ENCODE data around the gene ERCC8.

The ERCC8 gene

DNA sequence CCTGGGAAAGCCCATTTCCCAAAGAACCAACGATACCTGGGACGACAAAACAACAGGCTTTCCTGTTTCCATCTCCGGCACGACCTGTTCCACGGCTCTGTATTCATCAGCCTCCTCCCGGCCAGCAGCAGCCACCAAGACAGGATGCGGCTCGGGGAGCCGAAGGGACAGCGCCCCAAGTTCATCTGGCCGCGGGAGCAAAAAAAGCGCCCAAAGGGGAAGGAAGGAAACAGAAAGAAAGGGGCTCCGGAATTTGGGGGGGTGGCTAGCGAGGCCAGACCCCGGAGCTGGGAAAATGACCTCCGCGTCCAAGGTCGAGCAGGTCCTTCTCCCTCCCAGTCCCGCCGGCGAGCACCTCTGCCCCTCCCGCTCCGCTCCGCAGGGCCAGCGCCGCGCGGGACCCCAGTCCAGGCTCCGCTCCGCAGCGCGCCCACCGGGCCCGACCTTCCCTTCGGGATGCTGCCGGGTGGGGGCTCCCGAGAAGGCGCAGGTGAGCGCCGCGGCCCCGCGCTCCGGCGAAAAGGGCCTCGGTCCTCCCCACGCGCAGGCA lies 101.4 kb downstream of the ERCC8 start:
- H3K27ac ChIP-seq = peak overlapping the region in 20 of 21 experiments; percentile 7 to 88 (median 70)
- peak overlapping the region; percentile 54 to 81 (median 69) for H3K4me3 ChIP-seq

DNA sequence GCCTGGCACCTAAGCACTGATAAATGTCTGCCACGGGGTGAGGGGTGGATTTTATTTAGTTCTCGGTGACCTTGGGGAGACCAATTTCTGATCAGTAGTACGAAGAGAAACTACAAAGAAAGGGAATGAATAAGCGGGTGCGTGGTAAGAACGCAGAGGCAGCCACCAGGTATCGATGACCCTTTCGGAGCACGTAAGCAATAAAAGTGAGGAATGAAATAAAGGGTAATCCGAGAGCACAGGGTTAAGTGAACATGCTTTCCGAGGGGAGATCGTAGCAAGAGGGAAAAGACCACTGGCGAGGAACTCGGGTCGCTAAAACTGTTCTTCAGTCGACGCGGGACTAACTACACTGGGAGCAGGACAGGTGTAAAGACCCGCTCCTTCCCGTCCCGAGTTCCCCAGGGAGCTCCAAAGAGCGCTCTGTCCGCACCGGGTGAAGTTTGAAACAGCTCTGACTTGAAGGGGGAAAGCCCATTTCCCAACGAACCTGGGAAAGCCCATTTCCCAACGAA lies 101.9 kb downstream of the ERCC8 start:
- Histone ChIP-seq H3K27ac (peak overlapping the region in 12 of 21 experiments; percentile 7 to 88 (median 76)), H3K4me3 (peak overlapping the region; percentile 54 to 81 (median 69))

DNA sequence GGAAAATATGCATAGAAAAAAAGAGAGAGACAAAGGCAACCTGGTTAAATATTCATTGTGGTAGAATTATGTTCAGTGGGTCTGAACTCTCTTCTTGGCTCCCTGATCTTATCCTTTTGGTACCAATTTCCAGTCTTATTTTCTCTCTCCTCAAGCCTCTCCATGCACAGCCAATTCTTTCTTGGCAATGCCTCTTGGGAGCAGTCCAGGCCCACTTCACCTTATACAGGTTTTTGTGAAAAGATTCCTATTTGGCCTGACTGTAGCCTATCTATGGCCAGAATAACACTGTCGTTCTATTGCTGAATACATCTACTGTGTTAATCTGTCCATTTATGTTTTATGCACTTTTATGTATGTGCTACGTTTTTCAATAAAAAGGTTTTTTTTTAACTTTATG lies 103.5 kb downstream of the ERCC8 start:
- Histone ChIP-seq H3K4me3 (no peak overlapping the region), H3K27ac (no peak overlapping the region)

DNA sequence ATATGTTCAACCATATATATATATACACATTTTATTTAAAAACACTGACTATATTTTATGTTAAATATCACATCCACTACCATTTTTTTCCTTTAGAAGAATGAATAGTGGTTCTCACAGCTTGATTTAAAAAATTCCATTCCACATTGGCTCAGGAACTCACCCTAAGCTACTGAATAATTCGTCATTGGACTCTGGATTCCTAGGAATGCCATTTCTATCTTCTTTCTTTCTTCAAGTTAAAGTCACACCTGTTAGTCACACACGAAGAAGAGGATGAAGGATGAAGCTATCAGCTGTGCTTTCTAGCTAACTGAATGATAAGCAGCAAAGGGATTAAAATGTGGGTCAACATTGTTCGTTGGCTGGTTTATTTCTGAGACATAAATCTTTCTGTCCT lies 108.7 kb downstream of the ERCC8 start:
- Histone ChIP-seq H3K27ac (no peak overlapping the region), H3K4me3 (no peak overlapping the region)

DNA sequence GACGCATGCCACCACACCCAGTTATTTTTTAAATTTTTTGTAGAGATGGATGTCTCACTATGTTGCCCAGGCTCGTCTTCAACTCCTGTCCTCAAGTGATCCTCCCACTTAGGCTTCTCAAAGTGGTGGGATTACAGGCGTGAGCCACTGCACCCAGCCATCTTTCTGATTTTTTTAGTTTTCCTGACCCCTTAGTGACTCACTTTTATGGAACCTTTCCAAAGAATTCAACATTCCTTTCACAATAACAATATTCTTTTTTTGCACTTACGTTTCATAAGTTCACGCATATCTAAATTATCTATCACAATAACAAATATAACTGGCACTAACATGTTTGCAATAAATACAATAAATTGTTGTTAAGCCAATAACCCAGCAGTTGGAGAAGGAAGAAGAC lies 109.3 kb downstream of the ERCC8 start:
- H3K27ac ChIP-seq = no peak overlapping the region
- H3K4me3 ChIP-seq = no peak overlapping the region

DNA sequence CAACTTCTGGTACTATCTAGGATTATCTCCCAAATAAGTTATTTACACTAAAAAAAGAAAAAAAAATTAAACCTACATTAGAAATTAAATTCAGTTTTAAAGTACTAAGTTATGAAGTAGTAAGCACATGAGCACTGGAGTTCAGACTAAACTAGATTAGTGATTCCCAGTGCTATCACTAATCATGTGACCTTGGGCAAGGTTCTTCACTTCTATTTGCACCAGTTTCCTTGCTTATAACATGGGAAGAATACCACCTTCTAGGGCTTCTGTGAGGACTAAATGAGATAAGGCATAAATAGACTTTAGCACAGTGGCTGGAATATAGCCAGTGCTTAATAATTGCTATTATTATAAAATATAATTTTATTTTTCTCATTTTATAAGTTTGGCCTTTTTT lies 111.3 kb downstream of the ERCC8 start:
- H3K27ac ChIP-seq = no peak overlapping the region
- H3K4me3 ChIP-seq = no peak overlapping the region

DNA sequence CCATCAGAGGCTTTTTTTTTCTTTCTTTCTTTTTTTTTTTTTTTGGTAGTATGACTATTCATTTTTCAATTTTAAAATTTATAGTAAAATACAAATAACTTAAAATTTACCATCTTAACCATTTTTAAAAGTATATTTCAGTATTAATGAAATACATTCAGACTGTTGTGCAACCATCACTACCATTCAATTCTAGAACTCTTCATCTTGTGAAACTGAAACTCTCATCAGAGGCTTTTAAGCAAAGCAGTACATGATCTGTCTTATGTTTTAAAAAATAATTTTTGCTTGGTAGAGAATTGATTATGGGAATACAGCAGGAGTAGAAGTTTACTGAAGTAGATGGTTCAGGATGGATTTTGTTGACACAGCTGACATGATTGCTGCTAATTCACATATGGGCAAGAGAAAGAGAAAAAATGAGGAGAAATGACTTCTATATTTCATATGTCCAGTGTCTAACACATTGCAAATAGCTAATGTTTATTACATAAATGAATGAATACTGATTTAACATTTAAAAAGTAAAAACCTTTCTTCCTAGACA lies 114.2 kb downstream of the ERCC8 start:
- Histone ChIP-seq H3K27ac (no peak overlapping the region), H3K4me3 (no peak overlapping the region)

DNA sequence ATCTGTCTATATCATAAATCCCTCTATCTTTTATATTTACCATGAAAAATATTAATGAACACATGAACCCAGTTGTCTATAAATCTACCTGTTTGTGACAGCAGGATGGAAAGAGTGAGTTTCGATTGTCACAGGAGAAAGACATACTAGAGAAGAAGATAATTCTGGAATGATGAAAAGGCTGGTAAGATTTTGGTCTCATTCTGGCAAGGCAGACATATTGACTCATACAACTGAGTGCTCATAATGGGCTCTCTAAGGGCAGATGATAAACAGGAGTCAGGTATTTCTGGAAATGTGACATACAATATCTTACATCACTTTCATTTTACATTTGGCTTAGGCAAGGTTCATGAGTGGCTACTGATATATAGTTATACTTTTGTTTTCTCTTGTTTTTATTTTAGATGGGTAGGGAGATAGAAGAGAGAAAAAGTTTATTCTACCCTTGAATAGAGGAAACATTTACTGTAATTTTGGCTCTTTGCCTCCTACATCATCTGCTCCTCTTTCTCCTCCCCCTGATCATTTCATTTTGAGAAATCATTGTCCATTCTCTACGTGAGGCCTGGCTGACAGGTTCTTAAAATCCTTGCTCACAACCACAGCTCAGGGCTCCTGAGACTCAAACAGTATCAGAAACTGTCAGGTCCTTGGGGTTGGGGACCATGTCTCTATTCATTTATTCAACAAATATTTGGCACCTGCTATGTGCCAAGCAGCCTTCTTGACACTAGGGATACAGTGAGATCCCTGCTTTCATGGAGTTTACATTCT lies 115.2 kb downstream of the ERCC8 start:
- peak overlapping the region in 1 of 21 experiments; percentile 39 for H3K27ac ChIP-seq

DNA sequence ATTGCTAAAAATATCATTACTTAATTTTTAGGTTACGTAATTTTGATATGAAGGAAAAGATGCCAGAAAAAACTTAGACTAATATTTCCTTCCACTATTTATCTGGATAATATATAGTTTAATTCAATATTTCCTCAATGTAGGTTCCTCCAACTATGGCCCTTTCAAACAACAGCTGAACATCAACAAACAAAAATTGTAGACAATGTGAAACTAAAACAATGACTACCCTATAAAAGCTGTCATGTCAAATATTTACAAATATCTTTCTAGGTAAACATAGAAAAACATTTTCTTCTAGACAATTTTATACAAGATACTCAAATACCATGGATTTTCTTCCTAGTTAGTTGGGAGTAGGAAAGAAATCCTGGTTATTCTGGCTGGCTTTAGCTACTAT lies 117.7 kb downstream of the ERCC8 start:
- peak overlapping the region in 1 of 21 experiments; percentile 35 for H3K27ac ChIP-seq
- no peak overlapping the region for H3K4me3 ChIP-seq

More for the DNA sequence above, 115.2 kb downstream of the ERCC8 start:
- H3K4me3 ChIP-seq = no peak overlapping the region

DNA sequence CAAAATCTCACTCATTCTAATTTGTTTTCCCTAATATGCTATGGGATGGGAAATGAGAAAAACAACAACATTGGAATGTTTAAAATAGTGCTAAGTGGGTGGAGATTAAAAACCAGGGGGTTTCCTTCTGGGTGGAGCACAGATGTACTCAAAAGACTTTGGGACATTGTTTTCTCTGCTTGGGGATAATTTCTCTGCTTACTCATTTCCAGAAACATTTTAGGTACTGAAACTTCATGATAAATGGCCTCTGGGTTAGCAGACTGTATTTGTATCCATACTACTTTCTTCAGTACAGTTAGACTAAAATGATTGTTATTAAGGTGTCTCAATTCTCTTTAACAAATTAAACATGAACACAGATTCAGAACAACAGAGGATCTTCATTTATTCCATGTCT lies 118.2 kb downstream of the ERCC8 start:
- H3K4me3 ChIP-seq = no peak overlapping the region
- peak overlapping the region in 2 of 21 experiments; percentile 7 to 35 for H3K27ac ChIP-seq

All from skin epidermis (tissue), 12 donors.